ENCODE data around the gene CAPN12. TPM values are rescaled to one million over a fixed set of nuclear protein-coding genes. Genes with fewer than 3 reads are reported as not detected.
A peak's percentile ranks its signal among the peaks of the same experiment; 100 is the strongest.

Gene CAPN12
- total and polyA plus RNA-seq, 12 donors: 0.15 to 3.6 (median 0.63) TPM

DNA sequence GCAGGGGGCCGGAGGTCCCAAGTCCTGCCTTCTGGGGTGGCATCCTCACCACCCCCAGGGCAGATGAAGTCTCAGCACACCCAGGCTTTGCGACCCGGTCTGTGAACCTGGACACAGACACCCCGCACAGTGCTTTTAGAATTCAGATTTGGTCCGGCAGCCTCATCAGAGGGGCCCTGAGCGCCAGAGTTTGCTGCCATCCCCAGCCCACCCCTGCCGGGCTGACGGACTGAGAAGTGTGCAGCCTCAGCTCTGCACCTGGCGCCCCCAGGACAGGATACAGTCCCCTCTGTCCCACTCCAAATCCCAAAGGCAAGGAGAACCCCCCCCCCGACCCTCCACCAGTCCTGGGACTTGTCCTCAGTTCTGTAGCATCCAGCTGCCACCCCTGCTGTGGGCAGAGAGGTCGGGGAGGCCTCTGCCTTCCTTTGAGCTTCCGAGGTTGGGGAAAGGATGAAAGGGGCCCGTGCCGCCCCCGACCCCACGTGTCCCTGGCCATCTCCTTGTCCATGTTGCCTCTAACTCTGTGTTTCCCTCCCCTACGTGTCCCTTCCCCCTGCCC lies 16.9 kb downstream of the CAPN12 start:
- 81 to 83% methylated on average over 17 of the region's 17 CpGs for WGBS, 2 donors
- Histone ChIP-seq H3K9me3 (no peaks in the 10 kb centered on the region), H3K27ac (peak overlapping the region; percentile 26 to 79 (median 68)), H3K4me3 (no peak overlapping the region), H3K4me1 (peaks cover 17 to 82% (median 46%) of the 10 kb centered on the region in 9 donors), H3K27me3 (no peaks in the 10 kb centered on the region), H3K36me3 (peaks cover 16 to 98% (median 77%) of the 10 kb centered on the region in 9 donors)
- DNase-seq: no peak
- ATAC-seq: no peak
- TF ChIP-seq, protein P1, sequence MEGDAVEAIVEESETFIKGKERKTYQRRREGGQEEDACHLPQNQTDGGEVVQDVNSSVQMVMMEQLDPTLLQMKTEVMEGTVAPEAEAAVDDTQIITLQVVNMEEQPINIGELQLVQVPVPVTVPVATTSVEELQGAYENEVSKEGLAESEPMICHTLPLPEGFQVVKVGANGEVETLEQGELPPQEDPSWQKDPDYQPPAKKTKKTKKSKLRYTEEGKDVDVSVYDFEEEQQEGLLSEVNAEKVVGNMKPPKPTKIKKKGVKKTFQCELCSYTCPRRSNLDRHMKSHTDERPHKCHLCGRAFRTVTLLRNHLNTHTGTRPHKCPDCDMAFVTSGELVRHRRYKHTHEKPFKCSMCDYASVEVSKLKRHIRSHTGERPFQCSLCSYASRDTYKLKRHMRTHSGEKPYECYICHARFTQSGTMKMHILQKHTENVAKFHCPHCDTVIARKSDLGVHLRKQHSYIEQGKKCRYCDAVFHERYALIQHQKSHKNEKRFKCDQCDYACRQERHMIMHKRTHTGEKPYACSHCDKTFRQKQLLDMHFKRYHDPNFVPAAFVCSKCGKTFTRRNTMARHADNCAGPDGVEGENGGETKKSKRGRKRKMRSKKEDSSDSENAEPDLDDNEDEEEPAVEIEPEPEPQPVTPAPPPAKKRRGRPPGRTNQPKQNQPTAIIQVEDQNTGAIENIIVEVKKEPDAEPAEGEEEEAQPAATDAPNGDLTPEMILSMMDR (IDR thresholded peaks at IDR 0.05): no peak
- intact Hi-C loops (cut with DNase I): loop anchor here in 3 of 10 donors (5.0 to 10.0 kb wide), 3 partner anchors 90 to 183 kb away; partner anchors contain the start of gene ECH1 (in 1 of the 3)

DNA sequence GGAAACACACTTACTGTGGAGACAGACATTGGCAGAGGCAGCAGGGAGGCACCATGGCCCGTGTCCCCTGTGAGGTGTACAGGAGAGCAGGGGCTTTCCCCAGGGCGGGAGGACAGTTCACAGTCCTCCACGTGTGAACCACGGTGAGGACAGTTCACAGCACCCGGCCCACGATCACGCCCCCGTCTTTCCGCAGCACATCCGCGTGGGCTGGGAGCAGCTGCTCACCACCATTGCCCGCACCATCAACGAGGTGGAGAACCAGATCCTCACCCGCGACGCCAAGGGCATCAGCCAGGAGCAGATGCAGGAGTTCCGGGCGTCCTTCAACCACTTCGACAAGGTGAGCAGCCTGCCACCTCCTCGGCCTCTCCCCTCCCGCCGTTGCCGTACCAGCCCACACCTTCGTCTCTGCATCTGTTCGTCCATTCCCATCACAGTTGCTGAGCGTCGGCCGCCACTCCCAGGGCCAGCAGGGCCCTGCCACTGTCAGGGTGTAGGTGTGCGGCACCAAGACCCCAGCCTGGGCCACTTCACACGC lies 17.4 kb downstream of the CAPN12 start:
- intact Hi-C loops (cut with DNase I): loop anchor here in 3 of 10 donors (5.0 to 10.0 kb wide), 3 partner anchors 90 to 182 kb away; partner anchors contain the start of gene ECH1 (in 1 of the 3)

DNA sequence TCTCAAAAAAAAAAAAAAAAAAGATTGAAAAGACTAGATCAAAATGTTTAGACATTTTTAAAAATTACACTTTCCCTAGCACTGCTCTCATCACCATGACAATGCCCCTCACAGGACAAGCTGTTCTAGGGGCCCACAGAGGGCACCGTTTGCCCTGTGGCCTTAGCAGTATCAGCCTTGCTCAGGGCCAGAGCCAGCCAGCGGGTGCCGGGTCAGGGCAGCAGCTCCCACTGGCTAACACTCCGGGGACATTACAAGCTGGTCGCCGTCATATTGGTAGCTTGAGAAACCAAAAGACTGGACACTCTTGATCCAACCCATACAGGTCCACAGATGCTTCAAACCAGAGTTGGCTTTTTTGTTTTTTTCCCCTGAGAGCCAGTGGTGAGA lies 18.0 kb downstream of the CAPN12 start:
- peaks cover 18 to 98% (median 88%) of the 10 kb centered on the region in 9 donors for H3K36me3 ChIP-seq
- H3K27ac ChIP-seq: peak overlapping the region; percentile 29 to 79 (median 66)
- no peaks in the 10 kb centered on the region for H3K9me3 ChIP-seq
- WGBS, 2 donors: 74 to 77% methylated on average over 6 of the region's 6 CpGs
- peaks cover 26 to 83% (median 57%) of the 10 kb centered on the region in 9 donors for H3K4me1 ChIP-seq
- TF ChIP-seq, protein P1 (IDR thresholded peaks at IDR 0.05): no peak
- DNase-seq (peak in 1 of 2 donors; percentile 9), ATAC-seq (no peak)
- H3K27me3 ChIP-seq: no peaks in the 10 kb centered on the region
- H3K4me3 ChIP-seq: no peak overlapping the region
- intact Hi-C loops (cut with DNase I): loop anchor here in 3 of 10 donors (5.0 to 10.0 kb wide), 3 partner anchors 89 to 181 kb away; partner anchors contain the start of gene ECH1 (in 1 of the 3)

More for the DNA sequence above, 17.4 kb downstream of the CAPN12 start:
- DNase-seq (peak in 1 of 2 donors; percentile 16), ATAC-seq (no peak)
- no peaks in the 10 kb centered on the region for H3K27me3 ChIP-seq
- peaks cover 21 to 83% (median 52%) of the 10 kb centered on the region in 9 donors for H3K4me1 ChIP-seq
- TF ChIP-seq, protein P1 (IDR thresholded peaks at IDR 0.05): no peak
- 67 to 70% methylated on average over 30 of the region's 30 CpGs for WGBS, 2 donors
- no peaks in the 10 kb centered on the region for H3K9me3 ChIP-seq
- H3K27ac ChIP-seq: peak overlapping the region; percentile 29 to 79 (median 68)
- no peak overlapping the region for H3K4me3 ChIP-seq
- H3K36me3 ChIP-seq: peaks cover 16 to 98% (median 83%) of the 10 kb centered on the region in 9 donors

DNA sequence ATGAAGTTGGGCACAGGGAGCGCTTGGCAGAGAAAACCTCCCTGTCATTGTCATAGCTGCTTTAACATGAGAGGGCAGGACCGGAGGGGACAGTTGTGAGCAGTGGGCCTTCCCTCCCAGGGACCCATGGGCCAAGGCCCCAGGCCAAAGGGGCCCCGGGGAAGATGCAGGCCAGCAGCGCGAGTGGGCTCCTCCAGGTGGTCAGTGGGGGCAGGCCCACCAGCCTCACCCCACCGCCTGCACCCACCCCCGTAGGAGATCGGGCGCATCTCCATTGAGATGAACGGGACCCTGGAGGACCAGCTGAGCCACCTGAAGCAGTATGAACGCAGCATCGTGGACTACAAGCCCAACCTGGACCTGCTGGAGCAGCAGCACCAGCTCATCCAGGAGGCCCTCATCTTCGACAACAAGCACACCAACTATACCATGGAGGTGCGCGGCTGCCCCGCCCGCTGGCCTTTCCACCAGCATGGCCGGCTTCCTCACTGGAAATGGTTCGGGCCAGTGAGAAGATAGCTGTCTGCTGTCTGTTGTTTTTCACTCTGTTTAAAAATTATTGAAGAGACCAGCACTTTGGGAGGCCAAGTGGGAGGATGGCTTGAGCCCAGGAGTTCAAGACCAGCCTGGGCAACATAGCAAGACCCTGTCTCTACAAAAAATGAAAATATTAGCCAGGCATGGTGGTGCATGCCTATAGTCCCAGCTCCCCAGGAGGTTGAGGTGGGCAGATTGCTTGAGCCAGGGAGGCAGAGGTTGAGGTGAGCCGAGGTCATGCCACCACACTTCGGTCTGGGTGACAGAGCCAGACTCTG lies 18.6 kb downstream of the CAPN12 start:
- TF ChIP-seq, protein P1 (IDR thresholded peaks at IDR 0.05): no peak
- H3K9me3 ChIP-seq: no peaks in the 10 kb centered on the region
- H3K4me1 ChIP-seq: peaks cover 32 to 86% (median 63%) of the 10 kb centered on the region in 9 donors
- peak overlapping the region in 7 of 10 donors; percentile 59 to 79 (median 70) for H3K27ac ChIP-seq
- H3K4me3 ChIP-seq: no peak overlapping the region
- no peaks in the 10 kb centered on the region for H3K27me3 ChIP-seq
- DNase-seq (peak in 1 of 2 donors; percentile 17), ATAC-seq (no peak)
- 90 to 93% methylated on average over 21 of the region's 21 CpGs for WGBS, 2 donors
- intact Hi-C loops (cut with DNase I): loop anchor here in 3 of 10 donors (5.0 to 10.0 kb wide), 3 partner anchors 88 to 181 kb away; partner anchors contain the start of gene ECH1 (in 1 of the 3)
- H3K36me3 ChIP-seq: peaks cover 18 to 98% (median 89%) of the 10 kb centered on the region in 9 donors

All from heart right ventricle (tissue), 16 donors.